GM18517 (cell line): ENCODE data around the gene TRIM41.
"Not testable (repeated sequence)": the region's sequence is repeated elsewhere in the genome, so short reads cannot be mapped to it uniquely, and the experiment has no call there.

Experiments
- ATAC-seq: cut with Tn5 transposase; IDR thresholded peaks from one replicate; pipeline ENCODE4 v1.9.1; 2021; ENCODE audit warnings: mild to moderate bottlenecking, moderate library complexity; ENCODE audit not compliant: unreplicated experiment

TRIM41 gene

GRCh38 chr5:181223058-181223728 is at the start of gene TRIM41:
Gene TRIM41 (plus strand): TSS chr5:181223281. CDS start chr5:181224000, 719 bp downstream.
- peak; percentile 54 for ATAC-seq

- ATAC-seq, result peak; percentile 49
Measured at GRCh38 chr5:181173420-181174342, 49.4 kb upstream of the TRIM41 start.

- no peak for ATAC-seq
Measured at GRCh38 chr5:181176254-181176952, 46.7 kb upstream of the TRIM41 start.

GRCh38 chr5:181177559-181177958 is 45.5 kb upstream of the TRIM41 start:
- ATAC-seq, result not testable (repeated sequence)

GRCh38 chr5:181181650-181182565 is 41.2 kb upstream of the TRIM41 start:
- ATAC-seq, result peak; percentile 54

GRCh38 chr5:181182651-181183050 is 40.4 kb upstream of the TRIM41 start:
- ATAC-seq, result no peak

GRCh38 chr5:181184845-181185216 is 38.2 kb upstream of the TRIM41 start:
- ATAC-seq, result no peak

- ATAC-seq, result no peak
Measured at GRCh38 chr5:181185560-181185959, 37.5 kb upstream of the TRIM41 start.

- ATAC-seq, result no peak
Measured at GRCh38 chr5:181186022-181186421, 37.1 kb upstream of the TRIM41 start.

GRCh38 chr5:181186986-181187499 is 36.0 kb upstream of the TRIM41 start:
- no peak for ATAC-seq

- ATAC-seq, result no peak
Measured at GRCh38 chr5:181187500-181188213, 35.4 kb upstream of the TRIM41 start.

- no peak for ATAC-seq
Measured at GRCh38 chr5:181188700-181189362, 34.2 kb upstream of the TRIM41 start.

GRCh38 chr5:181189363-181189961 is 33.6 kb upstream of the TRIM41 start:
- no peak for ATAC-seq

- no peak for ATAC-seq
Measured at GRCh38 chr5:181189962-181190710, 32.9 kb upstream of the TRIM41 start.

GRCh38 chr5:181190711-181191525 is 32.2 kb upstream of the TRIM41 start:
- no peak for ATAC-seq

- peak; percentile 44 for ATAC-seq
Measured at GRCh38 chr5:181191526-181192336, 31.4 kb upstream of the TRIM41 start.
